ENCODE results near the gene NUMBL.

DNA sequence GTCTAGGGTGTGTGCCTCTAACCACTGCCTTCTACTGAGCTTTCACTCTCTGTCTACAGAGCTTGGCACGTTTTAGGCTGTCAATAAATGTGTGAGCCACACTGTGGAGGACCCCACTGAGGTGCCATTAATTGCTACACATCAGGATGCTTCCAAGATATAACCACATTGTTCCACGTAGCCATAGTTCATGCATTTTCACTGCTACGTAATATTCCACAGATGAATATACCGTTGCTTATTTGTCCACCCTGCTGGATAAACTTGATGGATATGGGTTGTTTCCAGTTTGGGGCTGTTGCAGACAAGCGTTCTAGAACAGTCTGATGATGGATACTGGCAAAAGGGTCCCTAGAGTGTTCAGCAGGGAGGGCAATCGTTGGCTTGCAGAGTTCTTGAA, 11.3 kb upstream of the NUMBL start:
- TF ChIP-seq, protein P1, sequence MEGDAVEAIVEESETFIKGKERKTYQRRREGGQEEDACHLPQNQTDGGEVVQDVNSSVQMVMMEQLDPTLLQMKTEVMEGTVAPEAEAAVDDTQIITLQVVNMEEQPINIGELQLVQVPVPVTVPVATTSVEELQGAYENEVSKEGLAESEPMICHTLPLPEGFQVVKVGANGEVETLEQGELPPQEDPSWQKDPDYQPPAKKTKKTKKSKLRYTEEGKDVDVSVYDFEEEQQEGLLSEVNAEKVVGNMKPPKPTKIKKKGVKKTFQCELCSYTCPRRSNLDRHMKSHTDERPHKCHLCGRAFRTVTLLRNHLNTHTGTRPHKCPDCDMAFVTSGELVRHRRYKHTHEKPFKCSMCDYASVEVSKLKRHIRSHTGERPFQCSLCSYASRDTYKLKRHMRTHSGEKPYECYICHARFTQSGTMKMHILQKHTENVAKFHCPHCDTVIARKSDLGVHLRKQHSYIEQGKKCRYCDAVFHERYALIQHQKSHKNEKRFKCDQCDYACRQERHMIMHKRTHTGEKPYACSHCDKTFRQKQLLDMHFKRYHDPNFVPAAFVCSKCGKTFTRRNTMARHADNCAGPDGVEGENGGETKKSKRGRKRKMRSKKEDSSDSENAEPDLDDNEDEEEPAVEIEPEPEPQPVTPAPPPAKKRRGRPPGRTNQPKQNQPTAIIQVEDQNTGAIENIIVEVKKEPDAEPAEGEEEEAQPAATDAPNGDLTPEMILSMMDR (IDR thresholded peaks at IDR 0.05 in 4 of 5, conservative IDR thresholded peaks at IDR 0.05 in 1 of 5): no peak
- no peak for TF ChIP-seq POLR2A (IDR thresholded peaks at IDR 0.05)

All from gastrocnemius medialis (tissue), 4 donors.